H9 (cell line): Measurements from ENCODE around the gene IGF2R. TPM values are rescaled to one million over a fixed set of nuclear protein-coding genes. Genes with fewer than 3 reads are reported as not detected.

Experiments
- DNase-seq: peaks from one replicate; pipeline ENCODE4 v3.0.0-alpha.2; 2017
- H2AFZ ChIP-seq: one replicate; pipeline ENCODE4 v1.6.1; 2013; ENCODE audit warnings: mild to moderate bottlenecking, low read length, control low read depth, moderate library complexity
- H2AK5ac ChIP-seq: 2 replicates; pipeline ENCODE4 v1.6.1; 2013; ENCODE audit warnings: low read length, control low read depth, mixed read lengths; ENCODE audit not compliant: insufficient read length
- H2BK120ac ChIP-seq: one replicate; pipeline ENCODE4 v1.6.1; 2013; ENCODE audit warnings: low read depth, mild to moderate bottlenecking, low read length, control low read depth, inconsistent platforms; ENCODE audit not compliant: poor library complexity, severe bottlenecking
- H2BK12ac ChIP-seq: 2 replicates; pipeline ENCODE4 v1.6.1; 2013; ENCODE audit warnings: low read length, control low read depth, mixed read lengths, low read depth; ENCODE audit not compliant: insufficient read length
- H2BK15ac ChIP-seq: 2 replicates; pipeline ENCODE4 v1.6.1; 2013; ENCODE audit warnings: low read depth, low read length, control low read depth
- H2BK20ac ChIP-seq: one replicate; pipeline ENCODE4 v1.6.1; 2013; ENCODE audit warnings: low read depth, mild to moderate bottlenecking, low read length, control low read depth, inconsistent platforms; ENCODE audit not compliant: poor library complexity, severe bottlenecking
- H2BK5ac ChIP-seq: 2 replicates; pipeline ENCODE4 v1.6.1; 2013; ENCODE audit warnings: low read length, control low read depth, mixed read lengths; ENCODE audit not compliant: insufficient read length
- H3K14ac ChIP-seq: 2 replicates; pipeline ENCODE4 v1.6.1; 2013; ENCODE audit warnings: low read length, control low read depth; ENCODE audit not compliant: insufficient read depth
- H3K18ac ChIP-seq: 2 replicates; pipeline ENCODE4 v1.6.1; 2013; ENCODE audit warnings: low read depth, mild to moderate bottlenecking, mixed read lengths, low read length, control low read depth; ENCODE audit not compliant: insufficient read length
- H3K23ac ChIP-seq: 2 replicates; pipeline ENCODE4 v1.6.1; 2013; ENCODE audit warnings: low read length, control low read depth, mixed read lengths, low read depth; ENCODE audit not compliant: insufficient read length
- H3K23me2 ChIP-seq: 2 replicates; pipeline ENCODE4 v1.6.1; 2013; ENCODE audit warnings: low read depth, mild to moderate bottlenecking, mixed read lengths, low read length, control low read depth; ENCODE audit not compliant: insufficient read length, poor library complexity, severe bottlenecking
- H3K27ac ChIP-seq: 2 replicates; pipeline ENCODE4 v1.5.1; 2013; ENCODE audit warnings: low read length, control low read depth, mixed read lengths, low read depth; ENCODE audit not compliant: insufficient read length
- H3K27me3 ChIP-seq: 2 replicates; pipeline ENCODE4 v1.6.1; 2013; ENCODE audit warnings: low read length, control low read depth, inconsistent platforms; ENCODE audit not compliant: insufficient read depth
- H3K4ac ChIP-seq: 2 replicates; pipeline ENCODE4 v1.6.1; 2013; ENCODE audit warnings: low read depth, mild to moderate bottlenecking, control low read depth, inconsistent platforms, low read length, moderate library complexity
- H3K4me1 ChIP-seq: 2 replicates; pipeline ENCODE4 v1.6.1; 2013; ENCODE audit warnings: low read length, control low read depth, inconsistent platforms; ENCODE audit not compliant: insufficient read depth
- H3K4me2 ChIP-seq: 2 replicates; pipeline ENCODE4 v1.6.1; 2013; ENCODE audit warnings: low read length, control low read depth, mixed read lengths; ENCODE audit not compliant: insufficient read length, insufficient read depth
- H3K56ac ChIP-seq: 2 replicates; pipeline ENCODE4 v1.6.1; 2013; ENCODE audit warnings: low read depth, mild to moderate bottlenecking, mixed read lengths, low read length, control low read depth; ENCODE audit not compliant: insufficient read length
- H3K79me1 ChIP-seq: 2 replicates; pipeline ENCODE4 v1.6.1; 2013; ENCODE audit warnings: low read depth, mild to moderate bottlenecking, moderate library complexity, low read length, control low read depth, inconsistent platforms; ENCODE audit not compliant: insufficient read depth, poor library complexity, severe bottlenecking
- H3K79me2 ChIP-seq: 2 replicates; pipeline ENCODE4 v1.6.1; 2013; ENCODE audit warnings: low read length, control low read depth, inconsistent platforms; ENCODE audit not compliant: insufficient read depth
- H3K9ac ChIP-seq: 2 replicates; pipeline ENCODE4 v1.6.1; 2013; ENCODE audit warnings: low read length, control low read depth, mixed read lengths; ENCODE audit not compliant: insufficient read length; ENCODE audit errors: extremely low read depth
- H3K9me3 ChIP-seq: one replicate; pipeline ENCODE4 v1.6.1; 2013; ENCODE audit warnings: low read depth, low read length, inconsistent platforms; ENCODE audit not compliant: control insufficient read depth
- H3T11ph ChIP-seq: one replicate; pipeline ENCODE4 v1.6.1; 2013; ENCODE audit warnings: mild to moderate bottlenecking, low read length, control low read depth, inconsistent platforms
- H4K20me1 ChIP-seq: one replicate; pipeline ENCODE4 v1.6.1; 2013; ENCODE audit not compliant: control insufficient read depth, insufficient read length, insufficient read depth
- H4K5ac ChIP-seq: 2 replicates; pipeline ENCODE4 v1.6.1; 2013; ENCODE audit warnings: low read depth, mild to moderate bottlenecking, mixed read lengths, low read length, control low read depth; ENCODE audit not compliant: insufficient read length
- H4K8ac ChIP-seq: replicated peaks from 2 replicates; pipeline ENCODE4 v1.6.1; 2013; ENCODE audit warnings: low read length, control low read depth, mixed read lengths, low read depth; ENCODE audit not compliant: insufficient read length
- H4K91ac ChIP-seq: 2 replicates; pipeline ENCODE4 v1.6.1; 2013; ENCODE audit warnings: low read depth, mild to moderate bottlenecking, moderate library complexity, mixed read lengths, low read length, control low read depth; ENCODE audit not compliant: insufficient read length
- H3K27ac Mint-ChIP-seq, 3 experiments: 2 replicates in 2 of 3; 3 replicates in 1 of 3; pipeline ENCODE4 v1.8.0; 2020 to 2021; ENCODE audit warnings: mixed read lengths in 3 of 3, mild to moderate bottlenecking in 1 of 3, moderate library complexity in 1 of 3
- H3K27me3 Mint-ChIP-seq: 2 replicates; pipeline ENCODE4 v1.8.0; 2021; ENCODE audit warnings: low read depth, mild to moderate bottlenecking, moderate library complexity, mixed read lengths
- H3K36me3 Mint-ChIP-seq, 3 experiments: 2 replicates in 2 of 3; 3 replicates in 1 of 3; pipeline ENCODE4 v1.8.0; 2020 to 2021; ENCODE audit warnings: low read depth in 3 of 3, mixed read lengths in 3 of 3; ENCODE audit not compliant: insufficient read depth in 1 of 3
- H3K4me1 Mint-ChIP-seq, 2 experiments: 2 replicates each; pipeline ENCODE4 v1.8.0; 2020; ENCODE audit warnings: mixed read lengths in 2 of 2
- H3K4me3 Mint-ChIP-seq, 2 experiments: 2 replicates in 1 of 2; 3 replicates in 1 of 2; pipeline ENCODE4 v1.8.0; 2020 to 2021; ENCODE audit warnings: mild to moderate bottlenecking in 2 of 2, mixed read lengths in 2 of 2, moderate library complexity in 1 of 2
- H3K9me3 Mint-ChIP-seq, 2 experiments: 2 replicates in 1 of 2; 3 replicates in 1 of 2; pipeline ENCODE4 v1.8.0; 2020; ENCODE audit warnings: mild to moderate bottlenecking in 2 of 2, mixed read lengths in 2 of 2, moderate library complexity in 1 of 2
- WGBS: extraction: QIAGEN DNeasy Blood & Tissue Kit; methylation state at CpG from one replicate; pipeline ENCODE4 v1.1.7; 2013; ENCODE audit warnings: missing lambda C conversion rate, low lambda C conversion rate, mixed read lengths; ENCODE audit not compliant: insufficient read length; ENCODE audit errors: extremely low coverage; 5-methylcytosine and 5-hydroxymethylcytosine counted together
- total RNA-seq: library from RNA; stranded (reverse); gene quantifications from 2 replicates; pipeline ENCODE4 v1.2.1, GENCODE V29; 2021
- TF ChIP-seq, protein P1 (sequence below): fragments of 200-600 bp; sonication (generic); conservative IDR thresholded peaks from 3 replicates; pipeline ENCODE4 v1.8.0; 2021; ENCODE audit warnings: antibody characterized with exemption, mild to moderate bottlenecking

Gene IGF2R
- total RNA-seq, 1 experiment from 2014 or later: 66.7 TPM

DNA sequence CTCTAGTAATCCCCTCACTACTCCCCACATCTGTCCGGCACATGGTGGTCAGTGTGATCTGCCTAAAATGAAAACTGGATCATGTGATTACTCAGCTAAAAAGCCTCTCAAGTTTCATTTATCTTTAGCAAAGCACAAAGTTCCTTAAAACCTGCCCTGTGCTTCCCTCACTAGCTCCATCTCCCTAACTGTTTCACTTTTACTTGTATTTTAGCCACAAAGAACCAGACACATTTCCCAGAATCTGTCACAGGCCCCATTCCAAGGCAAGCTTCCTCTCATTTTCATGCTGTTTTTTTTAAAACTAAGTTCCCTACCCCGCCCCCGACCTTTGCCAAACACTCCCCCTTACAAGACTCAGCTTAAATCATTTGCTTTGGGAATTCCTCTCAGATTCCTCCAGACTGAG, 8.9 kb upstream of the IGF2R start:
- no peak overlapping the region for H4K5ac ChIP-seq
- no peak overlapping the region for H4K91ac ChIP-seq

More for the DNA sequence above, 8.9 kb upstream of the IGF2R start:
- no peak overlapping the region for H3K27ac Mint-ChIP-seq
- TF ChIP-seq, protein P1, sequence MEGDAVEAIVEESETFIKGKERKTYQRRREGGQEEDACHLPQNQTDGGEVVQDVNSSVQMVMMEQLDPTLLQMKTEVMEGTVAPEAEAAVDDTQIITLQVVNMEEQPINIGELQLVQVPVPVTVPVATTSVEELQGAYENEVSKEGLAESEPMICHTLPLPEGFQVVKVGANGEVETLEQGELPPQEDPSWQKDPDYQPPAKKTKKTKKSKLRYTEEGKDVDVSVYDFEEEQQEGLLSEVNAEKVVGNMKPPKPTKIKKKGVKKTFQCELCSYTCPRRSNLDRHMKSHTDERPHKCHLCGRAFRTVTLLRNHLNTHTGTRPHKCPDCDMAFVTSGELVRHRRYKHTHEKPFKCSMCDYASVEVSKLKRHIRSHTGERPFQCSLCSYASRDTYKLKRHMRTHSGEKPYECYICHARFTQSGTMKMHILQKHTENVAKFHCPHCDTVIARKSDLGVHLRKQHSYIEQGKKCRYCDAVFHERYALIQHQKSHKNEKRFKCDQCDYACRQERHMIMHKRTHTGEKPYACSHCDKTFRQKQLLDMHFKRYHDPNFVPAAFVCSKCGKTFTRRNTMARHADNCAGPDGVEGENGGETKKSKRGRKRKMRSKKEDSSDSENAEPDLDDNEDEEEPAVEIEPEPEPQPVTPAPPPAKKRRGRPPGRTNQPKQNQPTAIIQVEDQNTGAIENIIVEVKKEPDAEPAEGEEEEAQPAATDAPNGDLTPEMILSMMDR: no peak
- H3K56ac ChIP-seq: no peak overlapping the region
- no peak overlapping the region for H3K9ac ChIP-seq
- no peaks in the 10 kb centered on the region for H3K9me3 Mint-ChIP-seq
- no peak overlapping the region for H3T11ph ChIP-seq
- no peak for DNase-seq
- no peaks in the 10 kb centered on the region for H3K79me2 ChIP-seq
- H3K36me3 Mint-ChIP-seq: no peaks in the 10 kb centered on the region; a peak in 1 of 7 replicates
- H3K23ac ChIP-seq: no peak overlapping the region
- H2BK120ac ChIP-seq: no peak overlapping the region
- H3K4ac ChIP-seq: no peak overlapping the region
- peaks cover 38% of the 10 kb centered on the region for H3K27me3 Mint-ChIP-seq
- no peak overlapping the region for H2BK12ac ChIP-seq
- H3K27ac ChIP-seq: no peak overlapping the region
- H3K4me1 Mint-ChIP-seq: peaks cover 3 to 6% of the 10 kb centered on the region in 2 experiments; a peak in 2 of 4 replicates
- no peaks in the 10 kb centered on the region for H3K9me3 ChIP-seq
- WGBS: no CpG with 5 or more reads among the region's 3 CpGs
- no peak overlapping the region for H2BK5ac ChIP-seq
- no peak overlapping the region for H3K4me3 Mint-ChIP-seq
- H3K23me2 ChIP-seq: no peaks in the 10 kb centered on the region
- no peak overlapping the region for H3K14ac ChIP-seq
- H4K20me1 ChIP-seq: no peaks in the 10 kb centered on the region
- no peaks in the 10 kb centered on the region for H3K79me1 ChIP-seq
- no peak overlapping the region for H2AFZ ChIP-seq
- H3K4me1 ChIP-seq: no peaks in the 10 kb centered on the region
- H2BK20ac ChIP-seq: no peak overlapping the region
- no peak overlapping the region for H3K18ac ChIP-seq
- H2AK5ac ChIP-seq: no peak overlapping the region
- H3K4me2 ChIP-seq: no peak overlapping the region
- H3K27me3 ChIP-seq: no peaks in the 10 kb centered on the region; the same call in 1 of the 2 replicates
- H2BK15ac ChIP-seq: no peak overlapping the region
- no peak overlapping the region for H4K8ac ChIP-seq
